K562 (cell line): Measurements from ENCODE around the gene MALAT1.

ENCODE experiments used
- ATF1 ChIP-seq, 2 experiments: fragments of 450-650 bp in 1 of 2; IDR thresholded peaks; 2 replicates each; pipeline ENCODE4 v1.6.1; 2016; ENCODE audit warnings: missing compliant biosample characterization in 1 of 2, missing genetic modification characterization in 1 of 2
- ATF2 ChIP-seq: sonication (generic); formaldehyde crosslinking; IDR thresholded peaks from 2 replicates; pipeline ENCODE4 v1.8.1; 2022; ENCODE audit warnings: missing genetic modification reagents
- CAMTA2 ChIP-seq: fragments of 250-450 bp; sonication (Bioruptor Pico); conservative IDR thresholded peaks from 2 replicates; pipeline ENCODE4 v1.5.1; 2022
- ELF4 ChIP-seq: fragments of 450-650 bp; formaldehyde crosslinking; IDR thresholded peaks from 2 replicates; pipeline ENCODE4 v1.4.0; 2022; ENCODE audit warnings: missing genetic modification characterization
- GATA2 ChIP-seq: sonication (generic); formaldehyde crosslinking; IDR thresholded peaks from 2 replicates; pipeline ENCODE4 v1.4.0; 2020; ENCODE audit warnings: mild to moderate bottlenecking, missing genetic modification reagents
- LARP7 ChIP-seq: fragments of 450-650 bp; IDR thresholded peaks from 2 replicates; pipeline ENCODE4 v1.6.1; 2016
- NR2C2 ChIP-seq, 2 experiments: fragments of 200-800 bp in 1 of 2; sonication (Bioruptor generic) in 1 of 2; sonication (generic) in 1 of 2; formaldehyde crosslinking in 1 of 2; IDR thresholded peaks; 2 replicates each; pipeline versions ENCODE4 v1.6.1 to v1.8.0; 2016 to 2022; ENCODE audit warnings: mild to moderate bottlenecking in 1 of 2, missing compliant biosample characterization in 1 of 2, missing genetic modification characterization in 1 of 2, missing genetic modification reagents in 1 of 2
- PHB2 ChIP-seq: fragments of 450-650 bp; IDR thresholded peaks from 2 replicates; pipeline ENCODE4 v1.6.1; 2017; ENCODE audit warnings: low read depth
- REST ChIP-seq, 2 experiments: fragments of 450-650 bp; formaldehyde crosslinking in 1 of 2; IDR thresholded peaks; 2 replicates each; pipeline versions ENCODE4 v1.4.0 to v1.6.1; 2014 to 2020; ENCODE audit warnings: mild to moderate bottlenecking in 2 of 2, borderline replicate concordance in 1 of 2, low read depth in 1 of 2
- SETDB1 ChIP-seq: IDR thresholded peaks from one replicate; pipeline ENCODE4 v1.6.1; 2012; ENCODE audit warnings: low read length, control low read depth, inconsistent platforms
- SREBF2 ChIP-seq: sonication (generic); formaldehyde crosslinking; IDR thresholded peaks from 2 replicates; pipeline ENCODE4 v1.4.0; 2020; ENCODE audit warnings: mild to moderate bottlenecking, missing genetic modification reagents
- TAF9B ChIP-seq: fragments of 450-650 bp; IDR thresholded peaks from 2 replicates; pipeline ENCODE4 v1.6.1; 2018; ENCODE audit warnings: mild to moderate bottlenecking; ENCODE audit not compliant: partially characterized antibody
- TRIM24 ChIP-seq, 2 experiments: fragments of 450-650 bp; IDR thresholded peaks; 2 replicates each; pipeline ENCODE4 v1.6.1; 2016
- WHSC1 ChIP-seq: IDR thresholded peaks from one replicate; pipeline ENCODE4 v1.6.1; 2012; ENCODE audit warnings: low read length, control low read depth, inconsistent platforms

DNA sequence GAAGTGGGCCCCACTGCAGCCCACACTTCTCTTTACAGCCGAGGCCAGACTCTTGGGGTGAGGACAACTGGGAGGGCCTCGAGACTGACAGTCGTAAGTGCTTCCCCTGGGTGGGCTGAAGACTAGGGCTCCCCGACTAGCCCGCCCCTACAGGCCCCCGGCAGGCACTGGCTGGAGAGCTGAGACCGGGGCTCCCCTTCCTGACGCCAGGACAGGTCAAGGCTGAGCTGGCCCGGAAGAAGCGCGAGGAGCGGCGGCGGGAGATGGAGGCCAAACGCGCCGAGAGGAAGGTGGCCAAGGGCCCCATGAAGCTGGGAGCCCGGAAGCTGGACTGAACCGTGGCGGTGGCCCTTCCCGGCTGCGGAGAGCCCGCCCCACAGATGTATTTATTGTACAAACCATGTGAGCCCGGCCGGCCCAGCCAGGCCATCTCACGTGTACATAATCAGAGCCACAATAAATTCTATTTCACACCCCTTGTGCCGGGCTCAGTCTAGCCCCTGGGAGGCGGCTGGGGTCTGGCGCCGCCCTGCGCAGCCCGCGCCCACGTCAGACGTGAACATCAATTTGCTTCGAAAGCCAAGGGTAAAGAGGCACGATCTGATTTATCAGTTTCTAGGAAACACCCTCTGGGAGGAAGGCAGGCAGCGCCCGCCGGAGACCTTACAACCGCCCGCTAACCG, 39.5 kb downstream of the MALAT1 start:
- TF ChIP-seq PHB2 (no peak), ATF1 (CRISPR knock-in tag; IDR thresholded peaks at IDR 0.05) (no peak), ATF1 (tag; IDR thresholded peaks at IDR 0.05) (no peak), ATF2 (CRISPR knock-in tag) (no peak), WHSC1 (no peak), REST (IDR thresholded peaks at IDR 0.05; ENCODE audit: borderline replicate concordance) (no peak), REST (CRISPR knock-in tag; IDR thresholded peaks at IDR 0.05; ENCODE audit: low read depth) (no peak), SREBF2 (no peak), ELF4 (CRISPR knock-in tag) (no peak), CAMTA2 (no peak), LARP7 (no peak), GATA2 (CRISPR knock-in tag) (no peak), TAF9B (no peak), SETDB1 (no peak), TRIM24 (IDR thresholded peaks at IDR 0.05) (no peak), NR2C2 (CRISPR knock-in tag; IDR thresholded peaks at IDR 0.05) (no peak), NR2C2 (tag; IDR thresholded peaks at IDR 0.05) (no peak)
